K562 (cell line): ENCODE measurements around the gene KCNK7. TPM values are rescaled to one million over a fixed set of nuclear protein-coding genes. Genes with fewer than 3 reads are reported as not detected.
A peak's percentile ranks its signal among the peaks of the same experiment; 100 is the strongest.

ENCODE experiments used
- CUX1 ChIP-seq: fragments of 200-800 bp; sonication (Bioruptor generic); IDR thresholded peaks from 2 replicates; pipeline ENCODE4 v1.6.1; 2016; ENCODE audit warnings: missing genetic modification characterization, missing compliant biosample characterization
- ELF1 ChIP-seq: fragments of 200-800 bp; sonication (Bioruptor generic); IDR thresholded peaks from 2 replicates; pipeline ENCODE4 v1.6.1; 2016; ENCODE audit warnings: missing genetic modification characterization, missing compliant biosample characterization
- ELK3 ChIP-seq: fragments of 450-650 bp; formaldehyde crosslinking; IDR thresholded peaks from 2 replicates; pipeline ENCODE4 v1.4.0; 2020; ENCODE audit warnings: mild to moderate bottlenecking
- ETV1 ChIP-seq: fragments of 450-650 bp; conservative IDR thresholded peaks from 2 replicates; pipeline ENCODE4 v1.6.1; 2016; ENCODE audit warnings: missing genetic modification characterization, control low read depth, low read depth, missing compliant biosample characterization
- IFI16 ChIP-seq: fragments of 250-450 bp; sonication (Bioruptor Pico); IDR thresholded peaks from 2 replicates; pipeline ENCODE4 v2.1.2; 2022; ENCODE audit warnings: mild to moderate bottlenecking, inconsistent platforms
- RUNX1 ChIP-seq: sonication (generic); IDR thresholded peaks from 2 replicates; pipeline ENCODE4 v1.6.1; 2016; ENCODE audit warnings: antibody characterized with exemption, low read depth
- SREBF2 ChIP-seq: sonication (generic); formaldehyde crosslinking; IDR thresholded peaks from 2 replicates; pipeline ENCODE4 v1.4.0; 2020; ENCODE audit warnings: mild to moderate bottlenecking, missing genetic modification reagents
- TAL1 ChIP-seq: fragments of 450-650 bp; IDR thresholded peaks from 2 replicates; pipeline ENCODE4 v1.6.1; 2016; ENCODE audit warnings: mild to moderate bottlenecking
- ZNF592 ChIP-seq: fragments of 450-650 bp; IDR thresholded peaks from 2 replicates; pipeline ENCODE4 v1.6.1; 2017; ENCODE audit warnings: antibody characterized with exemption, mild to moderate bottlenecking
- polyA plus RNA-seq, 8 experiments: library from polyadenylated mRNA; depleted of rRNA in 4 of 8; stranded (reverse) in 5 of 8; unstranded in 3 of 8; fragments of >200 nt; fragmentation: Nextera tagmentation in 2 of 8; fragmentation: Illumina TruSeq in 1 of 8; extraction: Ambion mirVana in 2 of 8; extraction: Trizol in 1 of 8; gene quantifications; 2 replicates each; pipeline versions ENCODE4 v1.2.1 to v1.2.3, GENCODE V29; 2011 to 2014; ENCODE audit warnings: inconsistent platforms in 1 of 8, missing spikeins in 1 of 8
- total RNA-seq, 7 experiments: library from RNA; depleted of rRNA in 6 of 7; stranded (reverse); fragments of >200 nt in 6 of 7; fragmentation: Illumina TruSeq in 2 of 7; extraction: Trizol in 2 of 7; gene quantifications; 2 replicates each; pipeline versions ENCODE4 v1.2.1 to v1.2.3, GENCODE V29; 2011 to 2021; ENCODE audit warnings: low replicate concordance in 1 of 7
- TF ChIP-seq, protein P1 (sequence below): fragments of 250-450 bp; sonication (Bioruptor Pico); IDR thresholded peaks from 2 replicates; pipeline ENCODE4 v1.4.0; 2020

KCNK7 gene
- total and polyA plus RNA-seq, 9 of the 15 experiments (the other 6 are each of a cell fraction or from before 2014, with no cell fraction given), result 0.07 to 0.40 TPM; not detected in 7

DNA sequence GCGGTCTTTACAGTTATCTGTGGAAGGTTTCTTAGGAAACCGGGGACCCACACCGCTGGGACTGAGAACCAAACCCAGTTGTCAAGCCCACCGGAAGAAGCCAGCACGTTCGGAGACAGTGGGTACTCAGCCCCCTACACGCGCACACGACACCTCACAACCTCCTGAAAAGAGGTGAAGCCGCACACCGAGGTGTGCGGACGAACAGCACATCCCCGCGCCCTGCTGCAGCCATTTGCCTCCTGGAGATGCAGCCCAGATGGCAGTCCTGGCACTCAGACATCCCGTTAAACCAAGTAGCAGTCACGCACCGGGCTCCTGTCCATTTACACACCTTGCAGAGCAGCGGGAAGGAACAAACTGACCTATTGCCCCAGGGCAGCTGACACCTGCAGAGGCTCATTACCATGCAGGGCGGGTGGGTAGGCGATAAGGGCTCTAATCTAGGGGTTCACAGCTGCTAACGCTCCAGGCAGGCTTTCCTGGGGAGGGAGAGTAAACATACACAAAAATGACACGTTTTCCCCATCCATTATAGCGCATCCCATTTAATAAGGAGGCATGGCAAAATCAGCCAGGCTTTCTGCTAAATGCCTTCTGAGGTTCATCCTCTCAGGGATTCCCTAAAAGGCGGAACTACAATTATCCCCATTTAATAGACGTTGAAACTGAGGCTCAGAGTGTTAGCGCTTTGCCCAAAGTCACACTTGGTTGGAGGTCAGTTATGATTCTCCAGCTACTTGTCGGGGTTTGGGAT is 20.6 kb downstream of the KCNK7 start (continued):
- TF ChIP-seq, protein P1, sequence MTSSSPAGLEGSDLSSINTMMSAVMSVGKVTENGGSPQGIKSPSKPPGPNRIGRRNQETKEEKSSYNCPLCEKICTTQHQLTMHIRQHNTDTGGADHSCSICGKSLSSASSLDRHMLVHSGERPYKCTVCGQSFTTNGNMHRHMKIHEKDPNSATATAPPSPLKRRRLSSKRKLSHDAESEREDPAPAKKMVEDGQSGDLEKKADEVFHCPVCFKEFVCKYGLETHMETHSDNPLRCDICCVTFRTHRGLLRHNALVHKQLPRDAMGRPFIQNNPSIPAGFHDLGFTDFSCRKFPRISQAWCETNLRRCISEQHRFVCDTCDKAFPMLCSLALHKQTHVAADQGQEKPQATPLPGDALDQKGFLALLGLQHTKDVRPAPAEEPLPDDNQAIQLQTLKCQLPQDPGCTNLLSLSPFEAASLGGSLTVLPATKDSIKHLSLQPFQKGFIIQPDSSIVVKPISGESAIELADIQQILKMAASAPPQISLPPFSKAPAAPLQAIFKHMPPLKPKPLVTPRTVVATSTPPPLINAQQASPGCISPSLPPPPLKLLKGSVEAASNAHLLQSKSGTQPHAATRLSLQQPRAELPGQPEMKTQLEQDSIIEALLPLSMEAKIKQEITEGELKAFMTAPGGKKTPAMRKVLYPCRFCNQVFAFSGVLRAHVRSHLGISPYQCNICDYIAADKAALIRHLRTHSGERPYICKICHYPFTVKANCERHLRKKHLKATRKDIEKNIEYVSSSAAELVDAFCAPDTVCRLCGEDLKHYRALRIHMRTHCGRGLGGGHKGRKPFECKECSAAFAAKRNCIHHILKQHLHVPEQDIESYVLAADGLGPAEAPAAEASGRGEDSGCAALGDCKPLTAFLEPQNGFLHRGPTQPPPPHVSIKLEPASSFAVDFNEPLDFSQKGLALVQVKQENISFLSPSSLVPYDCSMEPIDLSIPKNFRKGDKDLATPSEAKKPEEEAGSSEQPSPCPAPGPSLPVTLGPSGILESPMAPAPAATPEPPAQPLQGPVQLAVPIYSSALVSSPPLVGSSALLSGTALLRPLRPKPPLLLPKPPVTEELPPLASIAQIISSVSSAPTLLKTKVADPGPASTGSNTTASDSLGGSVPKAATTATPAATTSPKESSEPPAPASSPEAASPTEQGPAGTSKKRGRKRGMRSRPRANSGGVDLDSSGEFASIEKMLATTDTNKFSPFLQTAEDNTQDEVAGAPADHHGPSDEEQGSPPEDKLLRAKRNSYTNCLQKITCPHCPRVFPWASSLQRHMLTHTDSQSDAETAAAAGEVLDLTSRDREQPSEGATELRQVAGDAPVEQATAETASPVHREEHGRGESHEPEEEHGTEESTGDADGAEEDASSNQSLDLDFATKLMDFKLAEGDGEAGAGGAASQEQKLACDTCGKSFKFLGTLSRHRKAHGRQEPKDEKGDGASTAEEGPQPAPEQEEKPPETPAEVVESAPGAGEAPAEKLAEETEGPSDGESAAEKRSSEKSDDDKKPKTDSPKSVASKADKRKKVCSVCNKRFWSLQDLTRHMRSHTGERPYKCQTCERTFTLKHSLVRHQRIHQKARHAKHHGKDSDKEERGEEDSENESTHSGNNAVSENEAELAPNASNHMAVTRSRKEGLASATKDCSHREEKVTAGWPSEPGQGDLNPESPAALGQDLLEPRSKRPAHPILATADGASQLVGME (CRISPR knock-in tag), result no peak
- TF ChIP-seq CUX1 (CRISPR knock-in tag) (peak; percentile 71; the same call in 1 of the 2 replicates), IFI16 (CRISPR knock-in tag) (no peak), SREBF2 (CRISPR knock-in tag) (no peak), ELF1 (tag) (no peak), TAL1 (peak; percentile 93), ZNF592 (no peak), ETV1 (peak; percentile 85), RUNX1 (no peak), ELK3 (CRISPR knock-in tag) (no peak)
